HL-60 (cell line): ENCODE results near the gene CFAP46.

Experiments
- CTCF ChIP-seq: IDR thresholded peaks from one replicate; pipeline ENCODE4 v1.5.1; 2011; ENCODE audit warnings: low read length, control low read depth, inconsistent platforms; ENCODE audit not compliant: insufficient read depth
- GABPA ChIP-seq: IDR thresholded peaks from 2 replicates; pipeline ENCODE4 v1.6.1; 2012; ENCODE audit warnings: low read depth
- POLR2AphosphoS5 ChIP-seq: IDR thresholded peaks from 2 replicates; pipeline ENCODE4 v1.6.1; 2012; ENCODE audit warnings: low read depth

GRCh38 chr10:132913559-132914115, 28.7 kb downstream of the CFAP46 start:
- TF ChIP-seq CTCF (no peak), GABPA (no peak), POLR2AphosphoS5 (no peak)
